ENCODE measurements around the gene MPO. TPM values are rescaled to one million over a fixed set of nuclear protein-coding genes. Genes with fewer than 3 reads are reported as not detected.

The MPO gene
- total RNA-seq, 1 donor from 2014 or later: 0.42 TPM

- DNase-seq (peak; percentile 20), ATAC-seq (no peak)
- intact Hi-C loops (cut with micrococcal nuclease): no loop called here
Observed at GRCh38 chr17:58310511-58311428, 30.0 kb upstream of the MPO start.

- ATAC-seq: no peak
Observed at GRCh38 chr17:58309918-58310259, 29.2 kb upstream of the MPO start.

GRCh38 chr17:58308985-58309917 lies 28.5 kb upstream of the MPO start:
- no peak for DNase-seq
- no peak for ATAC-seq
- intact Hi-C loops (cut with micrococcal nuclease): no loop called here

More at GRCh38 chr17:58309918-58310259, 29.2 kb upstream of the MPO start:
- intact Hi-C loops (cut with micrococcal nuclease): no loop called here
- DNase-seq: no peak

DNA sequence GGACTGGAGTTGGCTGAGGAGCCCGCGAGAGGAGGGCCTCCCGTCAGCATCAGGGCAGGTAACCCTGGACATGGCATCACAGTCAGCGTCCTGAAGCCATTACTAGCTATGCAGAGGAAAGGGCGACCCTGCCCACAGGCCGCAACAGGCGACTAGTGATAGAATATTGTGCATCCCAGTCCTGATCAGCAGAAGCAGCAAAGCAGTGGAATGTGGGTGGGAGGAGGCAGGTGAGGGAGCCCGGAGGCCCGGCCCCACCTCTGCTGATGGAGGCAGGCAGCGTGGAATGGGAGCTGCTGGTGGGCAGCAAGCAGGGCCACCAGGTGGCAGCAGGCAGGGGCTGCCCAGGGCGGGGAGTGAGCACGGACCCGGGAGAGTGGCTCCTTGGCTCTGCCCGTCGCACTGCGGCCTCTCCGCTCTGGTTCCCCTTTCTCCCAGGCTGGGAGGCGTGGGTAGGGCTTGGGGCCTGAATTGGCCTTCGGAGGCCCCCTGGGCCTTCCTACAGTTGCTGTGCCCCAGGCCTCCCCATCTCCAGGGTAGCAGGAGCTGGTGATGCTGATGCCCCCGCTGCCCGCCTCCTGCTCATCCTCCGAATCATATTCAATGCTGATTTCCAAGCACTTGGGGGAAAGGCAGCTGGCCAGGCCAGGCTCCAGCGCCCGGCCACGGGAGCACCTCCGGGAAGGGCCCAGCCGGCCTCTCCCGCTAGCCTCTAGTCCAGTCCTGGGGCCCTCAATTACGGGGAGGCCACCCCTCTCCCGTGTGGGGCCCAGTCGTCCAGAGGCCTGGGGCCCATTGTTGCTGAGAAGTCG lies 27.6 kb upstream of the MPO start:
- DNase-seq (no peak), ATAC-seq (peak; percentile 26)
- intact Hi-C loops (cut with micrococcal nuclease): no loop called here

DNA sequence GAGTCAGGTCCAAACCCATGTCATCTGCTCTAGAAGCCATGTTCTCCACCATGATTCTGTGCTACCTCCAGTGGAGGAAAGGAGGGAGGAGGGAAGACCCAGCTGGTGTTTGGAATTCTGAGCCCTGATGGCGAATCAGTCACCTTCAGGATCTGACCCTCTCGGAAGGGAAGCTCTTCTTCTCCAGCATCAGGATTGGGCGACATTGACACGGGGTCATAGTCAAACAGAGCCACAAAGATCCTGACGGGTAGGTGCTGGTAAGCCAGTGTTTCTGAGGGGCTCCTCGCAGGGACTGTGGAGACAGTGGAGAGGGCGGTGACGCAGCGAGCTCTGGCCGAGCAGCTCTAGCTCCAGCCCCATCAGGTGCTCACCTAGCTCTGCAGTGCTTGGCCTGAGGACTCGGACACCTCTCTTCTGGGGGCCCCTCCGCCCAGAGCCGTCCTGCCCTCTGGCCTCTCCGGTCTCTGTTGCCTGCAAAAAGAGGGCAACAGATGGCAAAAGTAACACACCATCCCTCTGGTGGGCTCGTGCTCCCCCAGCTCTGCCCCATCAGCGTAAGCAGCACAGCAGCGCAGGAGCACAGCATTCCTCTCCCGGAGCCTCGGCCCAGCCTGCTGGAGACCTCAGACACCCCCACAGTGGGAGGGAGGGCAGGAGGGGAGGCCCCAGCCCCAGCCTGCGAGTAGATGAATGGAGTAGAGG lies 26.9 kb upstream of the MPO start:
- no peak for DNase-seq
- ATAC-seq: no peak
- intact Hi-C loops (cut with micrococcal nuclease): no loop called here

- intact Hi-C loops (cut with micrococcal nuclease): no loop called here
Observed at GRCh38 chr17:58306131-58306951, 25.6 kb upstream of the MPO start.

DNA sequence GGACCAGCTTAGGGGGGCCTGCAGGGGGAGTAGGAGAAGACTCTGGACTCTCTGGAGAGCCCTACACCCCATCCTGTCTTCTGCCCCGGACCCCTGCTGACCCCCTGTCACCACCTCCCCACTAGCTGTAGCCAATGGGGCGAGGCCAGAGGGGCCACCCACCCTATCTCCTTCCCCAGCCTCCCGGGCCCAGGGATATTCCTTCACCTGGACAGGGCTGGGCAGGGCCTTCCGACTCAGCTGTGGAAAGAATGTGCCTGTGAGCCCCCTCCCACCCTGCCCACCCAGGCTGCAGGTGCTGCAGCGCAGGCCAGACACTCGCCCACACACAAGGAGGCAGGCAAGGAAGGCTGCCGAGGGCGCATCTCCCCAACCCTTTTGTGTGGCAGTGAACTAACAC lies 24.9 kb upstream of the MPO start:
- no peak for DNase-seq
- intact Hi-C loops (cut with micrococcal nuclease): no loop called here
- no peak for ATAC-seq

More at GRCh38 chr17:58306131-58306951, 25.6 kb upstream of the MPO start:
- ATAC-seq: no peak
- no peak for DNase-seq

- intact Hi-C loops (cut with micrococcal nuclease): no loop called here
- no peak for DNase-seq
- no peak for ATAC-seq
Observed at GRCh38 chr17:58304750-58305486, 24.2 kb upstream of the MPO start.

DNA sequence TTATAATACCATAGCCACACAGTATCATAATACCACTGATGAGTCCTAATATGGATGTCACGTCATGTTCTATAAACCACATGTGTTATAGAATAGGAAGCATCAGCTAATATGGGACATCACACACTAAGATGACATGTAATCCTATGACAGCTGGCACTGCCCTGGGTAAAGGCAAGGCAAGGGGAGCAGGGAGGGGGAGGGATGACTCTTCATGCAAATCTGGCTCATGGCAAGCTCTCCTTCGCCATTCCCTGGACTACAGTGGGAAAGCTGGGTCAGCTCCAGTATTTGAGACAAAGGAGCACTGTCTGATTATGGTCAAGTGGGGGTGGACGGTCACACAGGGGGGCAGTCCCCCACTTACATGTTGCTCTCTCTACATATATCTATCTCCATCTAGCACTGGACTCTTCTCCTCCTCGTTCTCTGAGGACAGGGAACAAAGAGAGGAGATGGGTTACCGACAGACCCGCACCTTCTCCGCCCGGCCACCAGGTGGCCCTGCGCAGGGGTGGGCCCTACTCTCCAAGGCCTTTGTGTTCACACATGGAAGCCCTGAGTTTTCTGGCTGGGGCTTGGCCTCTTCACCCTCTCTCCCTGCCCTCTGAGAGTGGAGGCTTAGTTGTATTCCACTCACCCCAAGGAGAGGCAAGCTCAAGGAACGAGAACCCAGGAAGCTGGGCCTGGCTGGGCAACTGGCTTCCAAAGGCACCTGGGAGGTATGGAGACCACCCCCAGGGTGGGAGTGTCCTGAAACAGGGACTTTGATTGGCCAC lies 23.4 kb upstream of the MPO start:
- intact Hi-C loops (cut with micrococcal nuclease): no loop called here
- ATAC-seq (peak; percentile 67), DNase-seq (no peak)

- intact Hi-C loops (cut with micrococcal nuclease): no loop called here
- DNase-seq (no peak), ATAC-seq (no peak)
Observed at GRCh38 chr17:58302919-58303585, 22.3 kb upstream of the MPO start.

DNA sequence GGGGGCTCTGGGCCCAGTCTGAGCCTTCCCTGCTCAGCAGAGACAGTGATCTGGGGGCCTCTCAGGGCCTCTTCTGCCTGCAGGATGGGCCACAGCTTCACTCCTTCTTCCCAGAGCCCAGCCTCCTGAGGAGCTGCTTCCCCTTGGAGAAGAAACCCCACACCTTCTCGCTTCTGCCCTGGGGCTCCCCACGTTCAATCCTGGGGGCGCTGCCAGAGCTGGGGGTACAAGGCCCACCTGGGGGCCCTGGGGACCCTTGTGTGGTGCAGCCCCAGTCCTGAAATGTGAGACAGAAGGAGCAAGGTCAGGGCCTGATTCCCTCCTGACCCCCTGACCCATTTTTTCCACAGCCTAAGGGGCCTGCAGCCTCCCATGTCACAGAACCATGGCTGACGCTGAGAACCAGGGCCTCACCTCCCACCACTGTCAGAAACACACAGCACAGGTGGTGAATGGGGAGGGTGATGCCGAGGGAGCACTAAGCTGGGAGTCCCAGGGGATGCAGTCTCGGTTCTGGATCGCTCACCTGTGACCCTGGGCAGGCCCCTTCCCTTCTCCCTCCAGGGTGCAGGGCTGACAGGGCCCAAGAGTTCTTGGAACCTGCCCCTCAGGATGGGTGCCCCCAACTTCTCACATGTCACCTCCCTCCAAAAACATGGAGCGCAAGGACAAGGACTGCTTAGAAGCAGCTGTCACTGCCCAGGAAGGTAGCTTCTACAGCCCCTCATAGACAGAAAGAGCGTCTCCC lies 21.6 kb upstream of the MPO start:
- no peak for DNase-seq
- intact Hi-C loops (cut with micrococcal nuclease): no loop called here
- no peak for ATAC-seq

- DNase-seq: no peak
- intact Hi-C loops (cut with micrococcal nuclease): no loop called here
- ATAC-seq: no peak
Observed at GRCh38 chr17:58301504-58302150, 20.9 kb upstream of the MPO start.

DNA sequence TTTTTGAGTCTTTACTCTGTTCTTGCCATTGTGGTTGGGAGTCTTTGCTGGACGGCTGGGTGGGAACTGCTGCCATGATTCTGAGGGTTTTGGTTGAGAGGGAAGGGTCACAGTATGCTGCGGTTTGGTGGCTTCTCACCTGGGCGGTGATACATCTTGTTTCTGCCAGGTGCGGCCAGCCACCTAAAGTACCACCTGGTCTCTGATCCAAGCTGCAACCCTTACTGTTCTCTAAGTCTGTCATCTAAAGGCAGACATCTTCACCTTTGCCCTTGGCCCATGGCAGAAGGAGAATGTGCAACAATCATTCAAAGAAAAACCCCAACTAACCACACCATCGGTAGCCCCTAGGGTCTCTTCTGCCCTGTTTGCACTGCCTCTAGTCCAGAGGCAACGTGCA lies 19.6 kb upstream of the MPO start:
- DNase-seq (no peak), ATAC-seq (no peak)
- intact Hi-C loops (cut with micrococcal nuclease): no loop called here

DNA sequence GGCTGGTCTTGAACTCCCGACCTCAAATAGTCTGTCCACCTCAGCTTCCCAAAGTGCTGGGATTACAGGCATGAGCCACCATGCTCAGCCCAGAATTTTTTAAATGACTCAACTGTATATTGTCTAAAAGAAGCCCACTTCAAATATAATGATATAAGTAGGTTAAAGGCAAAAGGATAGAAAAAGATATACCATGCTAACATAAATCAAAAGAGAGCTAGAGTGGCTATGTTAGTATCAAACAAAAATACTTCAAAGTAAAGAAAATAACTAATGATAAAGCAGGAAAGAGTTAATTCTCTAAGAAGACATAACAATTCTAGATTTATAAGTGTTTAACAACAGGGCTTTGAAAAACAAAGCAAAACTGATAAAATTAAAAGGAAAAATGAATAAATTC lies 13.3 kb upstream of the MPO start:
- intact Hi-C loops (cut with micrococcal nuclease): no loop called here
- no peak for ATAC-seq
- no peak for DNase-seq

GRCh38 chr17:58291246-58291645 lies 10.5 kb upstream of the MPO start:
- ATAC-seq (no peak), DNase-seq (no peak)
- intact Hi-C loops (cut with micrococcal nuclease): no loop called here
